Measurements from ENCODE around the gene HMGN3.

The HMGN3 gene

DNA sequence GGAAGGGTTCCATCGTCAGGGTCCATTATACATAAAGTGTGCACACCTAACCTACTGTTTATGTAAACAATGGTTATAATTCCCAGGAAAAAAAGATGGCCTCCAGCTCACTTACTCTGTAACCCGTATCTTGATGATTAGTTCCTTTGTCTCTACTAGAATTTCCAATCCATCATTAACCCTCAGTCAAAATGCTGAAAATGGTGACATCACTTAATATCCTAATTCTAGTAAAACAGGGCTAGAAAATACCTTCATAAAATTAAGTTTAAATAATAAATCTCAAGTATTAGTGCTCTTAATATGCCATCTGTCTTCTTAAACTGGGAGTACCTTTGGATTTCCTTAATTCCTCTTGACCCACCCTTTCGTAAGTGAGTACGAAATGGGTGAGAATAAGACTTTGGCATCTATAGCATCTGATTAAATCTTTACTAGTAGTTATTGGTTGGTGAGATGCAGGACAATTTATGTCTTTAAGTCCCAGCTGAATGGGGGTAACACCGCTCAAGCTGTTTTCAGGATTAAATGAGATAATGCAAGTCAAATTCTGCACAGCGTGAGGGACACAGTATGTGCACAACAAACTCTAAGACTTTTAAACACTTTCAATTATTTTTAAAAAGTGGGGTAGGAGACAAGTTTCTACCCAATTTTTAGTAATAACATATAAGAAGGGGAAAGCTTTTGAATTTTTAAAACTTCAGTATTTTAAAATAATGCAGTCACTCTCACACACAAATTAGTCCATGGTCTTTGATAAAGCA, 1.6 kb downstream of the HMGN3 start:
- no peak for DNase-seq (ENCODE audit: low read depth in 2 of 2)

GRCh38 chr6:79231666-79232065, 2.8 kb downstream of the HMGN3 start:
- DNase-seq (ENCODE audit: low read depth in 2 of 2) = no peak

DNA sequence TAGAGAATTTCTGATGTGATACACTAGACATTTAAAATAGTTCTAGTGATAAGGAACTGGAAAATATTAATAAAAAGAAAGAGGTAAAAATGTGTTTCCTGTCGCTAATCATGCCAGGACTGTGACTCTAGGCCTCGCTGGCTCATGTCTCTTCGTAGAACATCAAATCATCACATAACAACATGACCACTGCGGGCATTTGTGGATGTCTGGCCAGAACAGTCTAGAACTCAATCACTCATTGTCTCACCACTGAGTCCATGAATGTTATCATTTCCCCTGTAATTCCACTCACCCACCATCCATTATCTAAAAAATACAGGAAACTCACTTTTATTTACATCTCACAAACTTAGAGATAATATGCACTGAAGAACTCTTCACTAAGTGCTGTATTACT, 3.4 kb downstream of the HMGN3 start:
- DNase-seq (ENCODE audit: low read depth in 2 of 2) = no peak

DNA sequence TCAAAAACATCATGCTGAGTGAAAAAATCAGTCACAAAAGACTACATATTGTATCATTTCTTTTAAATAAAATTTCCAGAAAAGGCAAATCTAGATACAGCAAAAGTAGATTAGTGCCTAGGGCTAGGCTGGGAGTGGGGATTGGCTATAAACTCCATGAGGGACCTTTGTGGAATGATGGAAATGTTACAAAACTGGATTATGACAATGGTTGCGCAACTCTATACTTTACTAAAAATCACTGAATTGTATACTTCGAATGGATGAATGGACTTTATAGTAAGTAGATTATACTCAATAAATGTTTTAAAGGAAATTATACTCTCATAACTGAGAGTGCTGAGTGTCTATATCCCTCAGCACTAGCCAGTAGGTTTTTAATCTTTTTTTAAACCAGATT, 4.3 kb downstream of the HMGN3 start:
- DNase-seq (ENCODE audit: low read depth in 2 of 2) = no peak

- DNase-seq (ENCODE audit: low read depth in 2 of 2) = no peak
Observed at GRCh38 chr6:79227445-79227844, 7.0 kb downstream of the HMGN3 start.

DNA sequence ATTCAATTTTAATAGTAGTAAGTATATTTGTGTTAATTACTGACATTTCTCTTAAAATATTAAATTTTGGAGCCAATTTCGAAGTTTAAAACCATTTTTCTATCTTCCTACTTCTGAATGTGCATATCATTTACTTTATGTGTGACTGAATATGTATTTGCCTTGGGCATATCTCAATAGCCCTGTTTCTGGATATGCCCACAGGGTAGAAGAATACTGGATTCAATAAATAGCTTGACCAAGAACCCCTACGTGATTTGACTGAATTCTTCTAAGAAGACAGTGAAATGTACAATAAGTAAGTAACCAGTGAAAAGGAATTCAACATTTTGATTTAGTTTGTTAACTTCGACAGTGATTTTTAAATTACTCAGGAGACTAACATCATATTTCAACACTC, 7.8 kb downstream of the HMGN3 start:
- no peak for DNase-seq (ENCODE audit: low read depth in 2 of 2)

GRCh38 chr6:79225717-79226599, 8.5 kb downstream of the HMGN3 start:
- DNase-seq (ENCODE audit: low read depth in 2 of 2) = no peak

DNA sequence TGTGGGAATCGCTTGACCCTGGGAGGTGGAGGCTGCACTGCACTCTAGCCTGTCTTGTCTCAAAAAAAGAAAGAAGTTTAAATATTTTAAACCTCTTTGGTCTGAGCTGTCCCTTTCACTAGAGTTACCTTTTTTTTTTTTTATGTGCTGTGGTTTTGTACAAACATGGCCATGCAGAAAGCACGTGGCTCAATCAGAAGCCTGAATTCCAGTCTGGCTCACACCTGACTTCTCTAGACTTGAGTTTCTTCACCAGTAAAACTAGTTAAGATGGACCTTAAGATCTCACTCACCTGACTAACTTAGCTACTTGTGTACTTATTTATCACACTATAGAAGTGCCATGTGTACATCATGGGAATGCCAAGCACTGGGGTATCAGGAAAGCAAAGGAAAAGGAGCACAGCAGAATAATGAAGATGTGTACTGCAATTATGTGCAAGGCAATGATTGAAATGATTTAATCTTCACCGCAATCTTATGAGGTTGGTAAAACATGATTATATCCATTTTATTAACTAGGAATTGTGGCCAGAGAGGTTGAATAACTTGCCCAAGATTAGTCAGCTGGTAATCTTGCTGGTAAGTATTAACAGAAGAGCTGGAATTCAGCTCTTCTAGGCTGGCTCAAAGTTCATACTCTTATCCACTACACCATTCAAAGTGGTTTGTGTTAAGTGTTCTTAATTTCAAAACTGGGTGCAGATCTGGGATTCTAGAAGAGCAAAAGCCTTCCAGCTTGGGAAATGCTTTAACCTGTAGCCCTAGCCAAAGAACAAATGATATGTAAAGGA, 10.7 kb downstream of the HMGN3 start:
- no peak for DNase-seq (ENCODE audit: low read depth in 2 of 2)

- DNase-seq (ENCODE audit: low read depth in 2 of 2) = no peak
Observed at GRCh38 chr6:79215213-79215824, 19.2 kb downstream of the HMGN3 start.

- DNase-seq (ENCODE audit: low read depth in 2 of 2) = no peak
Observed at GRCh38 chr6:79212859-79213258, 21.6 kb downstream of the HMGN3 start.

- no peak for DNase-seq (ENCODE audit: low read depth in 2 of 2)
Observed at GRCh38 chr6:79208816-79209215, 25.7 kb downstream of the HMGN3 start.

DNA sequence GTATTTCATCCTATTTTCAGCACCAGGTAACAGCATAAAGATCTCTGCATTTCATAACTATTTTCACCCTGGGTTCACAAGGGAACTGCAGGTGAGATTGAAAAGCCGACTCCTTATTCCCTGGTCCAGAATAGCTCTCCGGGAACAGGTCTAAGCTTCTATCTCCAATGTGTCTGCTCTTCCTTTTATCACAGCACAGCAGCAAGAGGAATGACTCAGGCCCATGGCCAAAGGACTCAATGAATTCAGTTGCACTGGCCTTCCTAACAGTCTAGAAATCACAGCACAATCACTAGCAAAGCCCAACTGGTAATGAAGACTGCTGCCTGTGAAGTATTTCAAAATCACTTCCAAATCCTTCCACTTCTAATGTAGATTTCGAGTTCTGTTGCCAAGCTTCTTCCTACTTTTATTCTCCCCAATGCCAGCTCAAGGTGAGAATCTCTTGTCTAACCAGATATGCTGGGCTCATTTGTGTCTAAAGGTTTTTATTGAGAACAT, 30.7 kb downstream of the HMGN3 start:
- no peak for DNase-seq (ENCODE audit: low read depth in 2 of 2)

DNA sequence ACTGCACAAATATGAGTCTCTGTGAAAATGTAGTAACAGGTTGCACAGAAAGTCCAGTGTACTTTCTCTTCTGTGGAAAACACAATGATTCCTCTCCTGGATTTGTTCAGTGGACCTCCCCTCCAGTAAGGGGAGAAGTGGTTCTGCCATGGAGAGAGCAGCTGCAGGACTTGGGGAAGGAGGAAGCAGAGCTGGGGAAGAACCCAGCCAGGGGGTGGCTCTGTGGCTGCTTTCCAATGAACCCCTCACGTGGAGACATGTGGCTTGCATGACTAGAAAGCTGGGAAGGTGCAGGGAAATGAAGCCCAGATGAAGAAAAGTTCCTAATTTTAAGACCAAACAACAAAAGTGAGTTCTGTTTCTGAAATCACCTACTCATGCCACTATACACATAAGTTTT, 31.9 kb downstream of the HMGN3 start:
- DNase-seq (ENCODE audit: low read depth in 2 of 2) = no peak

GRCh38 chr6:79201983-79202382, 32.5 kb downstream of the HMGN3 start:
- no peak for DNase-seq (ENCODE audit: low read depth in 2 of 2)

DNA sequence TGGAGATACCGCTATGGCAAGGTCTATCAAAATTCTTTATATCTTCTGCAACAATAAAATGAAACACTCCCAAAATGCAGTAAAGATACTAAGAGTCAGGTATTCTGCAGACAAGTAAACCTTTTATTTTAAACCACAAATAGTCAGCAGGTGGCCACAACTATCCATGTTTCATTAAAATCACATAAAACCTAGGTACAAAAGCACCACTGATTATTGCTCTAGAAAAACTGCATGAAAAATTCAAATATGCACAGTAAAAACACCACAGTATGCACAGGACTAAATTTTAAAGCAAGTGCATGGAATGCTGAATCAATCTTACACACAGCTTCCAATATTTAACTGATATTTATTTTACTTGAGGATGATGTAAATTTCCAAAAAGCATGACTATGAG, 33.3 kb downstream of the HMGN3 start:
- no peak for DNase-seq (ENCODE audit: low read depth in 2 of 2)

DNA sequence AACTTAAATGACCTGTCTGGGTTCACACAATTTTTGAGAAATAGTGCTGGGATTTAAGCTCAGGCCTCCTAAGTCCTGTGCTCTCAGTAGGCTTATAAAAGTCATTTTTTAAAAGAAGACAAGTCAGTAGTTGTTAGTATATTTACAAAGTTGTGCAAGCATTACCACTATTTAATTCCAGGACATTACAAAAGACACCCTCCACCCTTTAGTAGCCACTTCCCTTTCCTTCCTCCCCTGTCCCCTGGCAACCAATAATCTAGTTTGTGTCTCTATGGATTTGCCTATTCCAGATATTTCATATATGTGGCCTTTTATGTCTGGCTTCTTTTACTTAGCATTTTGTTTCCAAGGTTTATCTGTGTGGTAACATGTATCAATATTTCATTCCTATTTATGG, 37.6 kb downstream of the HMGN3 start:
- no peak for DNase-seq (ENCODE audit: low read depth in 2 of 2)

GRCh38 chr6:79193971-79194370, 40.5 kb downstream of the HMGN3 start:
- no peak for DNase-seq (ENCODE audit: low read depth in 2 of 2)

DNA sequence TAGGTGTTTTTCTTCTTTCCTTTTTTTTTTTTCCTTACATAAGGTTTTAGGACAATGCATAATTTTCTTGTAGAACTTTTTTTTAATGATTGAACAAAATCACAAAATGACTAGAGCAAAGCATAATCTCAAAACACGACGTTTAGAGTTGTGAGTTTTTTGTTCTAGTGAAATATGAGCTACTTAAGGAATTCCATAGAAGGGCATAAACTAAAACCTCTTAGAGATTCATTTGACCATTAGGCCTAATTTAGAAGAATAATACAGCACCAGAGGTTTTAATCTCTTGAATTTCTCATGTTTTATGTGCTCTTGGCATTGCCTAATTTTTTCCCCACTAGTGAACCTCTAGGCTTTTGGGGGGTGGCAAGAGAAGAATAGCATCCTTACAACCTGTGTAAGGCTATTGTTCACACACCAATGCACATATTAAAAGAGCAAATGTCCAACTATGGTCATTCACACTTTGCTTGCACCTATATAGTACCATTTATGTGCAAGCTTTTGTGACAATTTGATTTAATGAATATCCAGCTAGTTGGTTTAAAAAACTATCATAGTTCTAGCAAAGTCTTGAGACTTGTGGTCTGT, 44.6 kb downstream of the HMGN3 start:
- DNase-seq (ENCODE audit: low read depth in 2 of 2) = no peak

DNA sequence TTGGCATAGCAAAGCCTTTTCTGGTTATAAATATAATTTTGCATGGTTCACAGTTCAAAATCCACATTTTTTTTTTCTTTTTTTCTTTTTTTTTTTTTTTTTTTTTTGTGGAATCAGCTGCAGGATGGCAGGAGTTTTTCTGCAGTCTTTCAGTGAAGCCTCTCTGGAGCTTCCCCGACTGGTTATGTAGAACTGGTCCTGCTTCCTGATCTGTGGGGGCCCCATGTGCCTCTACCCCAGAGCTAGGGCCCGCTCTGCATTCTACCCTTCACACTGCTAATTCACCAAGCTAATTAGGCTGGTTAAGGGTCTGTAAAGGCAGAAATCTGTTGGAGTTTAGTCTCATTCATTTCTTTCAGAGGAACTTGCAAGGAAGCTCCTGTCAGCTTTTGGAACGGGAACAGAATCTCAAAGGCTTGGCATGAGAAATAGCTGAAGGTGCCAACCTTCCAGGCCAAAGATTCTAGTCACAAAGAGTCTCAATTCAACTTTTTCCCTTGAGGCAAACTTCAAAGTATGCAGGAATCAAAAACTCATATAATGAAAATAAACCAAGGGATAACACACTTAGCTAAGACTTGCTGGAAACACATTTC, 45.5 kb downstream of the HMGN3 start:
- no peak for DNase-seq (ENCODE audit: low read depth in 2 of 2)

- no peak for DNase-seq (ENCODE audit: low read depth in 2 of 2)
Observed at GRCh38 chr6:79188107-79188506, 46.4 kb downstream of the HMGN3 start.

GRCh38 chr6:79186564-79186963, 47.9 kb downstream of the HMGN3 start:
- DNase-seq (ENCODE audit: low read depth in 2 of 2) = no peak
